Ascending aorta (tissue), 2 donors: ENCODE measurements around the gene PRMT3. TPM values are rescaled to one million over a fixed set of nuclear protein-coding genes. Genes with fewer than 3 reads are reported as not detected.

ENCODE experiments used
- DNase-seq, 2 donors: peaks; one replicate each; pipeline ENCODE4 v3.0.0-alpha.2; 2019; ENCODE audit warnings: low spot score in 2 of 2
- H3K27ac ChIP-seq, 2 donors: fragments of 200-600 bp; sonication (generic); one replicate each; pipeline ENCODE4 v1.5.1; 2016 to 2017; ENCODE audit warnings: mild to moderate bottlenecking in 1 of 2
- H3K27me3 ChIP-seq: fragments of 200-600 bp; sonication (generic); one replicate; pipeline ENCODE4 v1.5.1; 2017
- H3K36me3 ChIP-seq, 2 donors: fragments of 200-600 bp; sonication (generic); one replicate each; pipeline ENCODE4 v1.5.1; 2016
- H3K4me1 ChIP-seq, 2 donors: fragments of 200-600 bp; sonication (generic); one replicate each; pipeline ENCODE4 v1.5.1; 2016 to 2017; ENCODE audit warnings: mild to moderate bottlenecking in 1 of 2
- H3K4me3 ChIP-seq, 2 donors: fragments of 200-600 bp; sonication (generic); one replicate each; pipeline ENCODE4 v1.5.1; 2016 to 2017; ENCODE audit warnings: mild to moderate bottlenecking in 1 of 2
- H3K9me3 ChIP-seq, 2 donors: fragments of 200-600 bp; sonication (generic); one replicate each; pipeline ENCODE4 v1.5.1; 2016
- intact Hi-C: fragments of 100-400 bp; cut with DNase I; formaldehyde crosslinking; loops from one replicate; pipeline ENCODE4 v1.15.1; 2023
- total RNA-seq: library from RNA; depleted of rRNA; stranded (reverse); fragments of >200 nt; gene quantifications from one replicate; pipeline ENCODE4 v1.1.0, GENCODE V29; 2016
- TF ChIP-seq, protein P1 (sequence below), 3 experiments: fragments of 200-600 bp in 2 of 3; fragments of 450-650 bp in 1 of 3; sonication (generic) in 2 of 3; IDR thresholded peaks; one replicate each; pipeline ENCODE4 v1.5.1; 2016 to 2019; ENCODE audit warnings: antibody characterized with exemption in 3 of 3, mild to moderate bottlenecking in 1 of 3, moderate library complexity in 1 of 3

Gene PRMT3
- total RNA-seq, 1 donor from 2014 or later: 1.2 TPM

DNA sequence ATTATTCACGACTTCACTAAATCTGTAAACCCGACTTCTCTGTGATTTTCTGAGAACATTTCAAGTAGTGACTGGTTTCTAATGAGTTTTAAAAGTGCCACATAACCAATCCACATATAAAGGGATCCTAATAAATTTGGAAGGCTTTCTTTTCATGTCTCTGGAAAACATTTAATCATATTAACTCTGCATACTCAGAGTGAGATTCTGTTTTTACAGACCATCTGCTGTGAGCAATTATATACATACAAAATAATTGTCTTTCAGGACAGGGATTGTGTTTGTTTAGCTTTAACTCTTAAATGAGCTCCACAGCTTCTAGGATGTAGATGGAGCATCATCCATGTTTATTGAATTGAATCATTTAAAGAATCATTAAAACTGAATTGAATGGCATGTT lies 65.1 kb downstream of the PRMT3 start:
- TF ChIP-seq, protein P1, sequence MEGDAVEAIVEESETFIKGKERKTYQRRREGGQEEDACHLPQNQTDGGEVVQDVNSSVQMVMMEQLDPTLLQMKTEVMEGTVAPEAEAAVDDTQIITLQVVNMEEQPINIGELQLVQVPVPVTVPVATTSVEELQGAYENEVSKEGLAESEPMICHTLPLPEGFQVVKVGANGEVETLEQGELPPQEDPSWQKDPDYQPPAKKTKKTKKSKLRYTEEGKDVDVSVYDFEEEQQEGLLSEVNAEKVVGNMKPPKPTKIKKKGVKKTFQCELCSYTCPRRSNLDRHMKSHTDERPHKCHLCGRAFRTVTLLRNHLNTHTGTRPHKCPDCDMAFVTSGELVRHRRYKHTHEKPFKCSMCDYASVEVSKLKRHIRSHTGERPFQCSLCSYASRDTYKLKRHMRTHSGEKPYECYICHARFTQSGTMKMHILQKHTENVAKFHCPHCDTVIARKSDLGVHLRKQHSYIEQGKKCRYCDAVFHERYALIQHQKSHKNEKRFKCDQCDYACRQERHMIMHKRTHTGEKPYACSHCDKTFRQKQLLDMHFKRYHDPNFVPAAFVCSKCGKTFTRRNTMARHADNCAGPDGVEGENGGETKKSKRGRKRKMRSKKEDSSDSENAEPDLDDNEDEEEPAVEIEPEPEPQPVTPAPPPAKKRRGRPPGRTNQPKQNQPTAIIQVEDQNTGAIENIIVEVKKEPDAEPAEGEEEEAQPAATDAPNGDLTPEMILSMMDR (IDR thresholded peaks at IDR 0.05): no peak
- Histone ChIP-seq H3K4me1 (no peaks in the 10 kb centered on the region), H3K27me3 (no peaks in the 10 kb centered on the region), H3K27ac (no peak overlapping the region), H3K4me3 (no peak overlapping the region), H3K36me3 (no peaks in the 10 kb centered on the region), H3K9me3 (no peaks in the 10 kb centered on the region)
- intact Hi-C loops: no loop called here
- DNase-seq: no peak

DNA sequence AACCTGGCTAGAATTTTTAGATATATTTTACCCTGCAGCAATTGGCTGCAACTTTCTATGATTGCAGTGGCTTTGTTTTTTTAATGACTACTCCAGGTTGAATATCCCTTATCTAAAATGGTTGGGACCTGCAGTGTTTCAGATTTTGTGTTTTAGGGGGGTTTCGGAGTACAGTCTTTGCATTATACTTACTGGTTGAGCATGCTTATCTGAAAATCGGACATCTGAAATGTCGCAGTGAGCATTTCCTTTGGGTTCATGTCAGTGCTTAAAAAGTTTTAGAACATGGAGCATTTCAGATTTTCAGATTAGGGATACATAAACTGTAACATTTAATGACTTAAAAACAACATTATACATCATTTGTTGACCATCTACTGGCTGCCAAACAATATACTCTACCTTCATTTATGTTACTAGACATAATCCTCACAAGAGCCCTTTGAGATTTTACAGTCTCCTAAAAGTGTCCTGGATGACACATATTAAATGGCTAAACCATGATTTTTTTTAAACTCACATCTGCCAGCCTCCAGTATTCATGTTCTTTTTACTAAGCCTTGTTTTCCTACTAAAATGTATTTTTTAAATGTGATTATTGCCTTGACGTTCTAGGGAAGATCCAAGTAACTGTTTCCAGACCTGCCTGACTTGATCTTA lies 66.3 kb downstream of the PRMT3 start:
- Histone ChIP-seq H3K9me3 (no peaks in the 10 kb centered on the region), H3K4me1 (no peaks in the 10 kb centered on the region), H3K27ac (no peak overlapping the region), H3K4me3 (no peak overlapping the region), H3K27me3 (no peaks in the 10 kb centered on the region), H3K36me3 (no peaks in the 10 kb centered on the region)
- intact Hi-C loops: no loop called here
- DNase-seq: no peak
- TF ChIP-seq, protein P1 (IDR thresholded peaks at IDR 0.05): no peak

GRCh38 chr11:20457001-20457799 lies 69.7 kb downstream of the PRMT3 start:
- Histone ChIP-seq H3K4me1 (no peaks in the 10 kb centered on the region), H3K27ac (no peak overlapping the region), H3K9me3 (no peaks in the 10 kb centered on the region), H3K27me3 (no peaks in the 10 kb centered on the region), H3K36me3 (peaks cover 0 to 5% of the 10 kb centered on the region in 2 donors), H3K4me3 (no peak overlapping the region)
- DNase-seq: no peak
- TF ChIP-seq, protein P1 (IDR thresholded peaks at IDR 0.05): no peak
- intact Hi-C loops: no loop called here

GRCh38 chr11:20457934-20458680 lies 70.6 kb downstream of the PRMT3 start:
- TF ChIP-seq, protein P1 (IDR thresholded peaks at IDR 0.05): no peak

GRCh38 chr11:20458905-20459632 lies 71.6 kb downstream of the PRMT3 start:
- no peaks in the 10 kb centered on the region for H3K27me3 ChIP-seq
- intact Hi-C loops: no loop called here
- TF ChIP-seq, protein P1 (IDR thresholded peaks at IDR 0.05): no peak

More at GRCh38 chr11:20457934-20458680, 70.6 kb downstream of the PRMT3 start:
- intact Hi-C loops: no loop called here
- no peak overlapping the region for H3K27ac ChIP-seq
- H3K4me1 ChIP-seq: no peaks in the 10 kb centered on the region
- no peak for DNase-seq
- no peak overlapping the region for H3K4me3 ChIP-seq
- no peaks in the 10 kb centered on the region for H3K27me3 ChIP-seq
- H3K36me3 ChIP-seq: peaks cover 0 to 6% of the 10 kb centered on the region in 2 donors
- no peaks in the 10 kb centered on the region for H3K9me3 ChIP-seq

More at GRCh38 chr11:20458905-20459632, 71.6 kb downstream of the PRMT3 start:
- Histone ChIP-seq H3K27ac (no peak overlapping the region), H3K9me3 (no peaks in the 10 kb centered on the region), H3K36me3 (peaks cover 0 to 6% of the 10 kb centered on the region in 2 donors), H3K4me3 (no peak overlapping the region), H3K4me1 (no peaks in the 10 kb centered on the region)
- no peak for DNase-seq
